GM21825 (cell line): Measurements from ENCODE around the gene PPARG.

Experiments
- ATAC-seq: cut with Tn5 transposase; IDR thresholded peaks from one replicate; pipeline ENCODE4 v1.9.1; 2021; ENCODE audit warnings: mild to moderate bottlenecking, moderate library complexity; ENCODE audit not compliant: unreplicated experiment

PPARG gene

GRCh38 chr3:12339701-12340480 is 51.0 kb downstream of the PPARG start:
- ATAC-seq, result no peak

- ATAC-seq, result no peak
Measured at GRCh38 chr3:12340506-12340905, 51.6 kb downstream of the PPARG start.

- ATAC-seq, result no peak
Measured at GRCh38 chr3:12342151-12342550, 53.3 kb downstream of the PPARG start.

- ATAC-seq, result no peak
Measured at GRCh38 chr3:12343047-12343501, 54.2 kb downstream of the PPARG start.

GRCh38 chr3:12345141-12345561 is 56.3 kb downstream of the PPARG start:
- ATAC-seq, result no peak

GRCh38 chr3:12345584-12346494 is 57.0 kb downstream of the PPARG start:
- no peak for ATAC-seq

GRCh38 chr3:12347301-12347700 is 58.4 kb downstream of the PPARG start:
- ATAC-seq, result no peak

- no peak for ATAC-seq
Measured at GRCh38 chr3:12349895-12350811, 61.3 kb downstream of the PPARG start.

GRCh38 chr3:12351145-12351544 is 62.3 kb downstream of the PPARG start:
- ATAC-seq, result no peak

GRCh38 chr3:12352253-12352652 is 63.4 kb downstream of the PPARG start:
- no peak for ATAC-seq

GRCh38 chr3:12352755-12353154 is 63.9 kb downstream of the PPARG start:
- ATAC-seq, result no peak

- no peak for ATAC-seq
Measured at GRCh38 chr3:12353796-12354525, 65.1 kb downstream of the PPARG start.

- ATAC-seq, result no peak
Measured at GRCh38 chr3:12356175-12356574, 67.3 kb downstream of the PPARG start.

GRCh38 chr3:12356996-12357395 is 68.1 kb downstream of the PPARG start:
- no peak for ATAC-seq

- no peak for ATAC-seq
Measured at GRCh38 chr3:12357456-12357855, 68.6 kb downstream of the PPARG start.

- no peak for ATAC-seq
Measured at GRCh38 chr3:12363397-12364195, 74.7 kb downstream of the PPARG start.

- ATAC-seq, result no peak
Measured at GRCh38 chr3:12367346-12367745, 78.5 kb downstream of the PPARG start.

- no peak for ATAC-seq
Measured at GRCh38 chr3:12369029-12369428, 80.2 kb downstream of the PPARG start.

- ATAC-seq, result no peak
Measured at GRCh38 chr3:12369598-12369997, 80.7 kb downstream of the PPARG start.
